Myocyte (in vitro differentiated cells): ENCODE results near the gene CAMLG. TPM values are rescaled to one million over a fixed set of nuclear protein-coding genes. Genes with fewer than 3 reads are reported as not detected.
"Not testable (repeated sequence)": the region's sequence is repeated elsewhere in the genome, so short reads cannot be mapped to it uniquely, and the experiment has no call there.

Experiments used
- DNase-seq: peaks from one replicate; pipeline ENCODE4 v3.0.0-alpha.2; 2012; ENCODE audit warnings: low read depth
- polyA plus RNA-seq: library from polyadenylated mRNA; unstranded; fragments of >200 nt; gene quantifications from one replicate; pipeline ENCODE4 v1.2.1, GENCODE V29; 2012; ENCODE audit warnings: missing spikeins
- total RNA-seq: library from RNA; depleted of rRNA; stranded (reverse); fragments of >200 nt; gene quantifications from 2 replicates; pipeline ENCODE4 v1.2.3, GENCODE V29; 2014

The CAMLG gene
- 22.0 and 22.6 TPM in 2 replicates for total RNA-seq
- 38.6 TPM for polyA plus RNA-seq

DNA sequence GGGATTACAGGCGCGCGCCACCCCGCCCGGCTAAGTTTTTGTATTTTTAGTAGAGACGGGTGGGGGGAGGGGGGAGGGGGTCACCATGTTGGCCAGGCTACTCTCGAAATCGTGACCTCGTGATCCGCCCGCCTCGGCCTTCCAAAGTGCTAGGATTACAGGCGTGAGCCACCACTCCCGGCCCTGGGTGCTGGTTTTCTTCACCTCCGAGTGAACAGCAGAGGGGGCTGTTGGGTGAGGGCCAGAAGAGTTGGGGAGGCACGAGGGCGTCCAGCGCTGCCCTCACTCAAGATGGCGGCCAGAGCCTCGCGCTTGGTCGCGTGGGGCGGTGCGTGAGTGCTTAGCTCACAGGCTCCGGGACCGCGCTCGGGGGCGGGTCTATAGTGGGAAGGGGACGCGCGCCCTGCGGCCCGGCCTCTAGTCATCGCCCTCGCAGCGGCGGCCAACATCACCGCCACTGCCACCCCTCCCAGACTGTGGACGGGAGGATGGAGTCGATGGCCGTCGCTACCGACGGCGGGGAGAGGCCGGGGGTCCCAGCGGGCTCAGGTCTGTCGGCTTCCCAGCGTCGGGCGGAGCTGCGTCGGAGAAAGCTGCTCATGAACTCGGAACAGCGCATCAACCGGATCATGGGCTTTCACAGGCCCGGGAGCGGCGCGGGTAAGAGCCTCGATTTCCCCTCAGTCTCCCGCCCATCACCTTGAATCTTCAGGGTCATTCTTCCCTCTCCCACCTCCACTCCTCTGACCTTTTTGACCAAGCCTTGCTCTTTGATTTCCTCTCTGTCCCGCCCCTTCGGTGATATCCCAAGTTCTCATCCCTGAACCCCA lies at the start of gene CAMLG:
TSS of gene CAMLG (plus strand) at position 416 of the 830 bp plus-strand sequence. CDS start at position 489, 73 bp downstream.
- peak; percentile 99 for DNase-seq

GRCh38 chr5:134690144-134690543 lies 48.2 kb upstream of the CAMLG start:
- DNase-seq = not testable (repeated sequence)

- no peak for DNase-seq
Measured at GRCh38 chr5:134692722-134693121, 45.6 kb upstream of the CAMLG start.

- no peak for DNase-seq
Measured at GRCh38 chr5:134708301-134708700, 30.0 kb upstream of the CAMLG start.

- DNase-seq = peak; percentile 60
Measured at GRCh38 chr5:134714120-134714519, 24.2 kb upstream of the CAMLG start.

DNA sequence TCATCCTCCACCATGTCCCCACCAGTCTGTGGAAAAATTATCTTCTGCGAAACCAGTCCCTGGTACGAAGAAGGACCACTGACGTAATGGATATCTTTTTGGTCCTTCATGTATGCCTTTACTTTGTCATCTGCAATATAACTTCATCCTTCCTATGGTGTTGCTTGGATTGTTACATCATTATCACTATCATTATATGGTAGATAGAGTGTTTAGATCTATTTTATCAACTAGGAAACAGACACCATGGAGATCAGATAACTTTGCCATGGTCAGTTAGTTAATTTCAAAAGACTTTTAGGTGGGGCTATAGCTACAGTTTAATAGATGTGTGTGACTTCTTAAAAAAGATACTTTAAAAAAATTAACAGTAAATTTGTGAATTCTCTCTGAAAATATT lies 23.8 kb upstream of the CAMLG start:
- no peak for DNase-seq

DNA sequence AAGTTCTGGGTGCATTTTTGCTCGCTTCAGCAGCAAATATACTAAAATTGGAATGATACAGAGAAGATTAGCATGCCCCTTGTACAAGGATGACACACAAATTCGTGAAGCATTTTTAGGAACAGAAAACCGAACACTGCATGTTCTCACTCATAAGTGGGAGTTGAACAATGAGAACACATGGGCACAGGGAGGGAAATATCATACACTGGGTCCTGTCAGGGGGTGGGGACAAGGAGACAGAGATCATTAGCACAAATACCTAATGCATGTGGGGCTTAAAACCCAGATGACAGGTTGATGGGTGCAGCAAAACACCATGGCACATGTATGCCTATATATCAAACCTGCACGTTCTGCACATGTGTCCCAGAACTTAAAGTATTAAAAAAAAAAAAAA lies 22.9 kb upstream of the CAMLG start:
- not testable (repeated sequence) for DNase-seq

GRCh38 chr5:134724872-134725271 lies 13.5 kb upstream of the CAMLG start:
- DNase-seq = no peak

GRCh38 chr5:134732819-134733218 lies 5.5 kb upstream of the CAMLG start:
- DNase-seq = no peak

- DNase-seq = no peak
Measured at GRCh38 chr5:134735243-134735642, 3.1 kb upstream of the CAMLG start.

- no peak for DNase-seq
Measured at GRCh38 chr5:134736173-134736812, 2.1 kb upstream of the CAMLG start.

GRCh38 chr5:134738963-134739661 lies 764 bp downstream of the CAMLG start:
- DNase-seq = peak; percentile 25

DNA sequence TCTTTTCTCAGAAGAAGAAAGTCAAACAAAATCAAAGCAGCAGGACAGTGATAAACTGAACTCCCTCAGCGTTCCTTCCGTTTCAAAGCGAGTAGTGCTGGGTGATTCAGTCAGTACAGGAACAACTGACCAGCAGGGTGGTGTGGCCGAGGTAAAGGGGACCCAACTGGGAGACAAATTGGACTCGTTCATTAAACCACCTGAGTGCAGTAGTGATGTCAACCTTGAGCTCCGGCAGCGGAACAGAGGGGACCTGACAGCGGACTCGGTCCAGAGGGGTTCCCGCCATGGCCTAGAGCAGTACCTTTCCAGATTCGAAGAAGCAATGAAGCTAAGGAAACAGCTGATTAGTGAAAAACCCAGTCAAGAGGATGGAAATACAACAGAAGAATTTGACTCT lies 2.7 kb downstream of the CAMLG start:
- no peak for DNase-seq

DNA sequence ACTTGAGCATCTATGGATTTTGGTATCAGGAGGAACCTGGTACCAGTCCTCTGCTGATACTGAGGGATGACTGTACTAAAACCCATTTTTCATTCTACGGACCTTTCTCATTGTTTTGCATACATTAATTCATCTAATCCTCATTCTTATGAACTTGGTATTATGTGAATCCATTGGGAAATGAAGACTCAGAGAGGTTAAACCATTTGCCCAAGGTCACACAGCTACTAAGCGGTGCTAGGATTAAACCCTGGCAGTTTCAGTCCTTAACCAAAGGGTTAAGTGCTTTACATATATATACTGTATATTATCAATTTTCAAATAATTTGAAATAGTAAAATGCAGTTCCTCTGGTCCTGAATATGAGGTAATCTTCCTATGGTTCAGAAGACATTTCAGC lies 3.8 kb downstream of the CAMLG start:
- no peak for DNase-seq

DNA sequence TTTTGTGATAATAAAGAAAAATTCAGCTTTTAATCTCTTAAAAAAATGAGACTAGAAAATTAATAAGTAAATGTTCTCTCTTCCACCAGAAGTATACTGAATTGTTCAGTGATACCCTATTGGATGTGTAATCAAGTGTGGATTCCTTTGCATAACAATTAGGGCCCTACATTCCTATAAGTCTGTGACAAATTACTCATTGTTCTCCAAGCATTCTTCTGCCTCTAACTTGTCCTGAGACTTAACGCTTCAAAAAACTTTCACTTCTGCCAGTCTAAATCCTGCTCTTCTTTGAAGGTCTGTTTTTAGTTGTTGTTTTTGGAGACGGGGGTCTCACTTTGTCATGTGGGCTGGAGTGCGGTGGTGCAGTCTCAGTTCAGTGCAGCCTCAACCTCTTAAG lies 11.1 kb downstream of the CAMLG start:
- DNase-seq = no peak

- no peak for DNase-seq
Measured at GRCh38 chr5:134758176-134758503, 19.8 kb downstream of the CAMLG start.

GRCh38 chr5:134758504-134759341 lies 20.4 kb downstream of the CAMLG start, which contains the start of gene DDX46:
Gene DDX46, plus strand, starts transcription at chr5:134758779. Its CDS starts 160 bp downstream, at chr5:134758939.
- DNase-seq = peak; percentile 94

DNA sequence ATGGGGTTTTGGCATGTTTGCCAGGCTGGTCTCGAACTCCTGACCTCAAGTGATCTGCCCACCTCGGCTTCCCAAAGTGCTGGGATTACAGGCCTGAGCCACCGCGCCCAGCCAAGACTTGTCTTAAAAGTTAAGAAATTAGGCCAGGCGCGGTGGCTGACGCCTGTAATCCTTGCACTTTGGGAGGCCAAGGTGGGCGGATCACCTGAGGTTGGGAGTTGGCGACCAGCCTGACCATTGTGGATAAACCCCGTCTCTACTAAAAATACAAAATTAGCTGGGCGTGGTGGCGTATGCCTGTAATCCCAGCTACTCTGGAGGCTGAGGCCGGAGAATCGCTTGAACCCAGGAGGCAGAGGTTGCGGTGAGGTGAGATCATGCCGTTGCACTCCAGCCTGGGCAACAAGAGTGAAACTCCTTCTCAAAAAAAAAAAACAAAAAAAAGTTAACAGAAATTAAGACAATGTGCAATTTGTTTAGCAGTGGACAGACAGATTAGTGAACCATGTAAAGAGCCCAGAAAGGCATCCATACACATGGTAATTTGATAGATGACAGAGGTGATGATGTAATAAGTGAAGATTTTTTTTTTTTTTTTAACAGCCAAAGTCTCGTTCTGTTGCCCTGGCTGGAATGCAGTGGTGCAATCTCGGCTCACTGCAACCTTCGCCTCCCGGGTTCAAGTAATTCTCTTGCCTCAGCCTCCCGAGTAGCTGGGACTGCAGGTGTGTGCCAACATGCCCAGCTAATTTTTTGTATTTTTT lies 29.4 kb downstream of the CAMLG start:
- DNase-seq = not testable (repeated sequence)

DNA sequence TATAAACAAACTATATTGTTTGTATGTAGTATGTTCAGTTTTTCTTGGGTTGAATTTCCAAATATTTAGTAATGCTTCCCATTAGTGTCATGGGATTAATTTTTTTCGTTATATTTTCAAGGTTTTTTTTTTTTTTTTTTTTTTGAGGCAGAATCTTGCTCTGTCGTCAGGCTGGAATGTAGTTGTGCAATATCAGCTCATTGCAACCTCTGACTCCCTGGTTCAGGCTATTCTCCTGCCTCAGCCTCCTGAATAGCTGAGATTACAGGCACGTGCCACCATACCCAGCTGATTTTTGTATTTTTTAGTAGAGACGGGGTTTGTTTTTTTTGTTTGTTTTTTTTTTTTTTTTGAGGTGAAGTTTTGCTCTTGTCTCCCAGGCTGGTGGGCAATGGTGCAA lies 30.9 kb downstream of the CAMLG start:
- no peak for DNase-seq

GRCh38 chr5:134772461-134773125 lies 34.2 kb downstream of the CAMLG start:
- no peak for DNase-seq
